Spleen (tissue), 11 donors: ENCODE results near the gene SLC22A5. TPM values are rescaled to one million over a fixed set of nuclear protein-coding genes. Genes with fewer than 3 reads are reported as not detected.
A peak's percentile ranks its signal among the peaks of the same experiment; 100 is the strongest.

ENCODE experiments used
- DNase-seq: peaks from one replicate; pipeline ENCODE4 v3.0.0-alpha.2; 2020
- H3K27ac ChIP-seq, 8 donors: fragments of 200-600 bp; sonication (generic) in 7 of 8; 1 replicate in 4 of 8; 2 replicates in 4 of 8; pipeline versions ENCODE4 v1.5.0 to v1.8.0; 2016 to 2021; ENCODE audit warnings: inconsistent platforms in 4 of 8, mild to moderate bottlenecking in 4 of 8, moderate library complexity in 1 of 8
- H3K27me3 ChIP-seq, 7 donors: fragments of 200-600 bp; sonication (generic) in 6 of 7; replicated peaks in 1 of 7; 1 replicate in 4 of 7; 2 replicates in 3 of 7; pipeline versions ENCODE4 v1.5.0 to v1.8.0; 2016 to 2021; ENCODE audit warnings: inconsistent platforms in 3 of 7, mild to moderate bottlenecking in 1 of 7
- H3K36me3 ChIP-seq, 6 donors: fragments of 200-600 bp; sonication (generic) in 5 of 6; 1 replicate in 4 of 6; 2 replicates in 2 of 6; pipeline versions ENCODE4 v1.5.0 to v1.8.0; 2016 to 2021; ENCODE audit warnings: inconsistent platforms in 2 of 6
- H3K4me1 ChIP-seq, 6 donors: fragments of 200-600 bp; sonication (generic) in 5 of 6; 1 replicate in 3 of 6; 2 replicates in 3 of 6; pipeline versions ENCODE4 v1.5.0 to v1.8.0; 2016 to 2021; ENCODE audit warnings: inconsistent platforms in 3 of 6
- H3K4me3 ChIP-seq, 8 donors: fragments of 200-600 bp; sonication (generic) in 7 of 8; 1 replicate in 4 of 8; 2 replicates in 4 of 8; pipeline versions ENCODE4 v1.5.0 to v1.8.0; 2016 to 2021; ENCODE audit warnings: inconsistent platforms in 4 of 8, mild to moderate bottlenecking in 4 of 8, moderate library complexity in 2 of 8
- H3K9me3 ChIP-seq, 8 donors: fragments of 200-600 bp; sonication (generic) in 7 of 8; 1 replicate in 4 of 8; 2 replicates in 4 of 8; pipeline versions ENCODE4 v1.5.0 to v1.8.0; 2016 to 2021; ENCODE audit warnings: inconsistent platforms in 4 of 8
- POLR2A ChIP-seq, 3 donors: fragments of 450-650 bp; IDR thresholded peaks; one replicate each; pipeline ENCODE4 v1.5.1; 2017; ENCODE audit warnings: antibody characterized with exemption in 3 of 3, mild to moderate bottlenecking in 1 of 3
- POLR2AphosphoS5 ChIP-seq, 3 donors: sonication (generic); formaldehyde crosslinking; IDR thresholded peaks; one replicate each; pipeline ENCODE4 v1.5.1; 2017; ENCODE audit warnings: antibody characterized with exemption in 3 of 3
- WGBS, 5 donors: extraction: QIAGEN DNeasy Blood & Tissue Kit in 3 of 5; methylation state at CpG; one replicate each; pipeline versions ENCODE4 v1.1.5 to v1.1.7; 2013 to 2018; 5-methylcytosine and 5-hydroxymethylcytosine counted together
- intact Hi-C: fragments of 100-400 bp; cut with DNase I; formaldehyde crosslinking; loops from one replicate; pipeline ENCODE4 v1.15.0; 2023; ENCODE audit warnings: low total_unique reads
- polyA plus RNA-seq, 3 donors: library from polyadenylated mRNA; stranded (reverse); fragments of 200-250 nt; gene quantifications; one replicate each; pipeline ENCODE4 v1.2.1, GENCODE V29; 2013
- total RNA-seq, 7 donors: library from RNA; depleted of rRNA in 3 of 7; stranded (reverse); fragments of >200 nt in 3 of 7; fragmentation: NEBNext Ultra II Directional in 4 of 7; extraction: Animal tissue kit (Norgen Biotek cat#: 25700) in 4 of 7; gene quantifications; one replicate each; pipeline versions ENCODE4 v1.1.0 to v1.2.1, GENCODE V29; 2016 to 2021
- TF ChIP-seq, protein P1 (sequence below), 11 experiments: fragments of 200-600 bp in 7 of 11; fragments of 450-650 bp in 4 of 11; sonication (generic) in 4 of 11; IDR thresholded peaks in 8 of 11; conservative IDR thresholded peaks in 3 of 11; 1 replicate in 7 of 11; 2 replicates in 4 of 11; pipeline versions ENCODE4 v1.4.0 to v1.8.0; 2016 to 2021; ENCODE audit warnings: antibody characterized with exemption in 11 of 11, inconsistent platforms in 4 of 11, mild to moderate bottlenecking in 1 of 11
- donor health status: healthy with polysubstance abuse.
- donor health status: DM: no; HTN: no; CAD: no; lungs with moderate emphysema.
- donor health status: DM: no; HTN: no; CAD: no.
- donor health status: Bipolar disorder and iron deficiency.
- donor health status: healthy.
- donor health status: DM: no; HTN: no; CAD: no.
- donor health status: DM: yes; HTN: yes; CAD: no.

The SLC22A5 gene
- total and polyA plus RNA-seq, 10 donors = 2.4 to 9.2 (median 6.7) TPM

DNA sequence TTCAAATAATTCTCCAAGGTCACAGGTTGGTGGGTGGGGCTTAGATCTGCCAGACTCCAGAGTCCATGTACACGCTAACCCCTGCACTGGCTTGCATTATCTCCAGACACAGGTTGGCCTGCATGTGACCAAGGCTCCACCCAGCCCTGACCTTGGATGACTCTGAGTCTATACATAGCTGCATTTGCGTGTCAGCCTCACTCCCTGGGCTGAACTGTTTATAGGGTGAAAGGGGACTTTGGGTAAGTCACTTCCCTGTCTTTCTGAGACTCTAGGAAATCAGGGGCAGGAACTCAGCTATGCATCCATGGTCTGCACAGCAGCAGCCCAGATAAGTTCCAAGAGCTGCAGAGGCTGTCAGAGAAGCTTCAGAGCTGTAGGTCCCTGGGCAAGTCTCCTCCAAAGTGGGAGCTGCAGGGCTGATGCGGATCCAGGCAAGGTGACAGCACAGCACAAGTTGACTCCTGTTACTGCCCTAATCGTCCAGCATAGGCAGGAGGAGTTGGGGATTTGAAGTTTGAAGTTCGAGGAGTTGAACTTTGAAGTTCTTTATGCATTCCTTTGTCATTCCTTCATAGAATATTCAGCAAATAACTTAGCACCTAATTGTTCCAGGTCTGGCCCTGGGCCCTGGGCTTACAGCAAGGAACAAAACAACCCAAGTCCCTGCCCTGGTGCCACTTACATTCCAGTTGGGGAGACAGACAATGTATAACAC, 53.4 kb downstream of the SLC22A5 start:
- TF ChIP-seq POLR2AphosphoS5 (IDR thresholded peaks at IDR 0.05) (peak in 2 of 3 donors; percentile 44 to 59), POLR2A (IDR thresholded peaks at IDR 0.05) (no peak)
- TF ChIP-seq, protein P1, sequence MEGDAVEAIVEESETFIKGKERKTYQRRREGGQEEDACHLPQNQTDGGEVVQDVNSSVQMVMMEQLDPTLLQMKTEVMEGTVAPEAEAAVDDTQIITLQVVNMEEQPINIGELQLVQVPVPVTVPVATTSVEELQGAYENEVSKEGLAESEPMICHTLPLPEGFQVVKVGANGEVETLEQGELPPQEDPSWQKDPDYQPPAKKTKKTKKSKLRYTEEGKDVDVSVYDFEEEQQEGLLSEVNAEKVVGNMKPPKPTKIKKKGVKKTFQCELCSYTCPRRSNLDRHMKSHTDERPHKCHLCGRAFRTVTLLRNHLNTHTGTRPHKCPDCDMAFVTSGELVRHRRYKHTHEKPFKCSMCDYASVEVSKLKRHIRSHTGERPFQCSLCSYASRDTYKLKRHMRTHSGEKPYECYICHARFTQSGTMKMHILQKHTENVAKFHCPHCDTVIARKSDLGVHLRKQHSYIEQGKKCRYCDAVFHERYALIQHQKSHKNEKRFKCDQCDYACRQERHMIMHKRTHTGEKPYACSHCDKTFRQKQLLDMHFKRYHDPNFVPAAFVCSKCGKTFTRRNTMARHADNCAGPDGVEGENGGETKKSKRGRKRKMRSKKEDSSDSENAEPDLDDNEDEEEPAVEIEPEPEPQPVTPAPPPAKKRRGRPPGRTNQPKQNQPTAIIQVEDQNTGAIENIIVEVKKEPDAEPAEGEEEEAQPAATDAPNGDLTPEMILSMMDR (IDR thresholded peaks at IDR 0.05 in 8 of 11, conservative IDR thresholded peaks at IDR 0.05 in 3 of 11) = no peak
- Histone ChIP-seq H3K4me3 (peak overlapping the region in 2 of 8 donors; percentile 2 to 63), H3K4me1 (peaks cover 95 to 100% (median 100%) of the 10 kb centered on the region in 6 donors), H3K36me3 (peaks cover 0 to 60% (median 0%) of the 10 kb centered on the region in 6 donors), H3K27ac (peak overlapping the region; percentile 64 to 99 (median 96)), H3K27me3 (no peaks in the 10 kb centered on the region), H3K9me3 (no peaks in the 10 kb centered on the region)
- WGBS, 5 donors = 46 to 59% (median 56%) methylated on average over 5 of the region's 5 CpGs
- intact Hi-C loops = no loop called here
- DNase-seq = peak; percentile 82

DNA sequence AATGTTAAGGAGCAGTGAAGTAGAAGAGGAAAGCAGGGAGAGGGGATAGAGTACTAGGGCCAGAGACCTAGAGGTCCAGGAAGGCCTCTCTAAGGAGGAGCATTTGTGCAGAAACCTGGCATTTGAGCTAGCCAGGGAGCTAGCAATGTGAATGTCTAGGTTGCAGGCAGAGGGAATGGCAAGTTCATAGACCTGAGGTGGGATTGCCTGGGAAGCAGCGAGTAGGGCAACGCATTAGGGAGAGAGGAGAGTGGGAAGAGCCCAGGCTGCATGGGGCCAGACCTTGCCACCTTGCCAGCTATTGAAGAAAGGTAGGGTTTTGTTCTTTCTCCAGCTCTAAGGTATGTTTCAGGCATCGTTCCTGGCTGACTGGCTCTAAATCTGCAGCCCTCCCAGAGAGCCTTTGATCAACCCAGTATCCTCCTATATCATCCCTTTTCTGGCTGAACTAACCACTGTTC, 54.0 kb downstream of the SLC22A5 start:
- intact Hi-C loops = no loop called here
- WGBS, 5 donors = 82 to 90% (median 85%) methylated on average over 3 of the region's 3 CpGs
- H3K4me1 ChIP-seq = peaks cover 95 to 100% (median 100%) of the 10 kb centered on the region in 6 donors
- no peaks in the 10 kb centered on the region for H3K27me3 ChIP-seq
- no peaks in the 10 kb centered on the region for H3K9me3 ChIP-seq
- peak overlapping the region; percentile 64 to 99 (median 96) for H3K27ac ChIP-seq
- H3K36me3 ChIP-seq = peaks cover 0 to 55% (median 0%) of the 10 kb centered on the region in 6 donors
- peak overlapping the region in 2 of 8 donors; percentile 2 to 63 for H3K4me3 ChIP-seq
- TF ChIP-seq, protein P1 (IDR thresholded peaks at IDR 0.05 in 8 of 11, conservative IDR thresholded peaks at IDR 0.05 in 3 of 11) = no peak
- no peak for TF ChIP-seq POLR2AphosphoS5 (IDR thresholded peaks at IDR 0.05)
- TF ChIP-seq POLR2A (IDR thresholded peaks at IDR 0.05) = no peak
- peak; percentile 56 for DNase-seq

DNA sequence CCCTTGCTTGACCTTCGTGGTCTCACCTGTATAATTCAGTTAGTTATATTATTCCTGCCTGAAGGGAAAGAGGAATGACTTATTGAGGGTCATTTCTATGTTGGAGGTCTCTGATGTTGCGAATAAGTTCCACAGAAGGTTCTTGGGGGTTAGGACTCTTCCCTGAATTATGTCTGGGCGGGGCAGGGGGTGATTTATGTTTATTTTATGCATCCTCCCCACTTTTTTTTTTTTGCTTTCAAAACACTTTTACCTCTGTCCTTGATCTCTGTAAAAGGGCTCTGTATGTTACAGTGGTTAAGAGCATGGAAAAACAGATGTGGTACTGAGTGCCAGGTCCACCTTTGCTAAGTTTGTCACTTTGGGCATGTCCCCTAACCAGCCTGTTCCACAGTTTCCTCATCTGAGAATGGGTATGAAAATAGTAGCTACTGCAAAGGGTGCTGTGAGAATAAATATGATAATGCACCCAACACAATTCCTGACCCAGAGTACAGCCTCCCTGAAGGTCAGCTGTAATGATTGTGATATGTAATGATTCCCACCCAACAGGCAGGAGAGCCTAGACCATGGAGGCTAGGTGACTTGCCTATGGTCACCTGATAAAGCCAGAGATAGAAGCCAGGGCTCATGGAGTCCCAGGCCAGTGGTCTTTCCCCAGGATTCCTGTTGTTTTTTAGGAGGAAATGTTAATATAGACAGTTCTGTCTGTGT, 54.8 kb downstream of the SLC22A5 start:
- peaks cover 99 to 100% (median 100%) of the 10 kb centered on the region in 6 donors for H3K4me1 ChIP-seq
- intact Hi-C loops = no loop called here
- H3K36me3 ChIP-seq = peaks cover 0 to 46% (median 0%) of the 10 kb centered on the region in 6 donors
- no peaks in the 10 kb centered on the region for H3K27me3 ChIP-seq
- DNase-seq = no peak
- H3K27ac ChIP-seq = peak overlapping the region; percentile 79 to 99 (median 96)
- H3K9me3 ChIP-seq = no peaks in the 10 kb centered on the region
- TF ChIP-seq POLR2AphosphoS5 (IDR thresholded peaks at IDR 0.05) = no peak
- TF ChIP-seq POLR2A (IDR thresholded peaks at IDR 0.05) = no peak
- TF ChIP-seq, protein P1 (IDR thresholded peaks at IDR 0.05 in 8 of 11, conservative IDR thresholded peaks at IDR 0.05 in 3 of 11) = no peak
- 70 to 87% (median 77%) methylated on average over 3 of the region's 3 CpGs for WGBS, 5 donors
- peak overlapping the region in 5 of 8 donors; percentile 1 to 63 (median 31) for H3K4me3 ChIP-seq
